BJ (cell line): ENCODE measurements around the gene IPO8. TPM values are rescaled to one million over a fixed set of nuclear protein-coding genes. Genes with fewer than 3 reads are reported as not detected.

ENCODE experiments used
- CTCF ChIA-PET: fragments of 350-600 bp; formaldehyde crosslinking; extraction: SDS; loops from one replicate; lab custom pipeline; 2021; ENCODE audit warnings: antibody characterized with exemption, inconsistent platforms; lab: Yijun Ruan, JAX
- POLR2A ChIA-PET: fragments of 300-600 bp; sonication (Branson Sonifier 250); formaldehyde crosslinking; extraction: SDS; loops from one replicate; lab custom pipeline; 2021; ENCODE audit warnings: antibody characterized with exemption; lab: Charles Lee
- DNase-seq: peaks from one replicate; pipeline ENCODE4 v3.0.0-alpha.2; 2011; ENCODE audit warnings: low read depth
- H3K27me3 ChIP-seq: 2 replicates; pipeline ENCODE4 v1.6.0; 2011; ENCODE audit warnings: low read length; ENCODE audit not compliant: control insufficient read depth, insufficient read depth
- H3K36me3 ChIP-seq: 2 replicates; pipeline ENCODE4 v1.5.1; 2011; ENCODE audit warnings: low read length; ENCODE audit not compliant: control insufficient read depth, insufficient read depth
- H3K4me3 ChIP-seq: 2 replicates; pipeline ENCODE4 v1.5.1; 2011; ENCODE audit warnings: low read depth, mild to moderate bottlenecking, control low read depth, low read length
- polyA plus RNA-seq: library from polyadenylated mRNA; depleted of rRNA; stranded (reverse); fragments of >200 nt; gene quantifications from 2 replicates; pipeline ENCODE4 v1.2.3, GENCODE V29; 2011
- TF ChIP-seq, protein P1 (sequence below): IDR thresholded peaks from 2 replicates; pipeline ENCODE4 v1.5.1; 2011; ENCODE audit warnings: low read depth, mild to moderate bottlenecking, control low read depth, inconsistent platforms, low read length, moderate library complexity; ENCODE audit not compliant: insufficient read depth

Gene IPO8
- polyA plus RNA-seq, 1 experiment, result 6.8 TPM

DNA sequence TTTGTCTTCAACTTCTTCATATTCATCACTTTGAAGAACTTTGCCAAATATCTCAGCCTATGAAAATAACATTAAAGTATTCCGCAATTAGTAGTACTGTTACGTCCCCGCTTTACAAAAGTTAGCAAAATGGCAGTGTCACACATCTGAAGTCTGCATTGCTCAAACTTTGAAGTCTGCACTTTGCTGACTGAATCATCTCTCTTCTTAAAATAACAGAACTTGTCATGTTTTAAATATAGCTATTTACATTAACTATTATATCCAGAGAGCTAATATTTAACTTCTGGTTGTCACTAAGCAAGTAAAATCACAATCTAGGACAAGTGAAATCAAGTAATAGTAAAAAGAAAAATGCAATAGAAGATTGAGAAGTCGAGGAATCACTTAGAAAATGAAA is 34.5 kb downstream of the IPO8 start:
- TF ChIP-seq, protein P1, sequence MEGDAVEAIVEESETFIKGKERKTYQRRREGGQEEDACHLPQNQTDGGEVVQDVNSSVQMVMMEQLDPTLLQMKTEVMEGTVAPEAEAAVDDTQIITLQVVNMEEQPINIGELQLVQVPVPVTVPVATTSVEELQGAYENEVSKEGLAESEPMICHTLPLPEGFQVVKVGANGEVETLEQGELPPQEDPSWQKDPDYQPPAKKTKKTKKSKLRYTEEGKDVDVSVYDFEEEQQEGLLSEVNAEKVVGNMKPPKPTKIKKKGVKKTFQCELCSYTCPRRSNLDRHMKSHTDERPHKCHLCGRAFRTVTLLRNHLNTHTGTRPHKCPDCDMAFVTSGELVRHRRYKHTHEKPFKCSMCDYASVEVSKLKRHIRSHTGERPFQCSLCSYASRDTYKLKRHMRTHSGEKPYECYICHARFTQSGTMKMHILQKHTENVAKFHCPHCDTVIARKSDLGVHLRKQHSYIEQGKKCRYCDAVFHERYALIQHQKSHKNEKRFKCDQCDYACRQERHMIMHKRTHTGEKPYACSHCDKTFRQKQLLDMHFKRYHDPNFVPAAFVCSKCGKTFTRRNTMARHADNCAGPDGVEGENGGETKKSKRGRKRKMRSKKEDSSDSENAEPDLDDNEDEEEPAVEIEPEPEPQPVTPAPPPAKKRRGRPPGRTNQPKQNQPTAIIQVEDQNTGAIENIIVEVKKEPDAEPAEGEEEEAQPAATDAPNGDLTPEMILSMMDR, result no peak
- ChIA-PET POLR2A (no interaction called here), CTCF (no interaction called here)
- H3K27me3 ChIP-seq, result no peaks in the 10 kb centered on the region
- H3K36me3 ChIP-seq, result peaks cover 2% of the 10 kb centered on the region; the same call in 1 of the 2 replicates
- H3K4me3 ChIP-seq, result no peak overlapping the region
- DNase-seq, result no peak

- CTCF ChIA-PET, result no interaction called here
- Histone ChIP-seq H3K27me3 (no peaks in the 10 kb centered on the region), H3K4me3 (no peak overlapping the region), H3K36me3 (peaks cover 2% of the 10 kb centered on the region; the same call in 1 of the 2 replicates)
- POLR2A ChIA-PET, result no interaction called here
- DNase-seq, result no peak
- TF ChIP-seq, protein P1, result no peak
Observed at GRCh38 chr12:30652034-30652696, 43.5 kb downstream of the IPO8 start.

- POLR2A ChIA-PET, result no interaction called here
- no peak for DNase-seq
- Histone ChIP-seq H3K36me3 (no peaks in the 10 kb centered on the region), H3K4me3 (no peak overlapping the region), H3K27me3 (no peaks in the 10 kb centered on the region)
- TF ChIP-seq, protein P1, result no peak
- CTCF ChIA-PET, result no interaction called here
Observed at GRCh38 chr12:30646821-30647220, 48.8 kb downstream of the IPO8 start.

- Histone ChIP-seq H3K4me3 (no peak overlapping the region), H3K27me3 (no peaks in the 10 kb centered on the region), H3K36me3 (no peaks in the 10 kb centered on the region)
- POLR2A ChIA-PET, result no interaction called here
- DNase-seq, result no peak
- TF ChIP-seq, protein P1, result no peak
- CTCF ChIA-PET, result interaction anchor here (0.7 kb wide), 1 partner anchor 83 kb away, joined by 3 read pairs; no protein-coding TSS in a partner anchor
Observed at GRCh38 chr12:30643366-30643765, 52.3 kb downstream of the IPO8 start.

DNA sequence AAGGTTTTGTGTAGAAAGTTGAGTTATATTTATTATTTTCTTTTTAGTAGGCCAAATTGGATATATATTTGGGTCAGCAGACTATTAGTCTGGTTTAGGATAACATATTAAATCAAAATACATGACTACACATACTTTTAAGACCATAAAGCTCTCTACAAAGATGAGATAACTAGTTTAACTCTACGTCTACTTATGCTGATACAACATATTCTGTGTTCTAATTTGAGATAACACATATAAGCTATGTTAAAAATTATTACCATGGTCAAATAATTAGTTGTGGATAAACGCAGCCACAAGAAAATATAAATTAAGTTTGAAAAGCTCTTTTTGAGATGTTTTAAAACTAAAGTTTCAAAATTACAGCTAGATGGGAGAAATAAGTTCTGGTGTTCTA is 55.3 kb downstream of the IPO8 start:
- Histone ChIP-seq H3K4me3 (no peak overlapping the region), H3K27me3 (no peaks in the 10 kb centered on the region), H3K36me3 (no peaks in the 10 kb centered on the region)
- DNase-seq, result no peak
- TF ChIP-seq, protein P1, result no peak
- CTCF ChIA-PET, result interaction anchor here (1.6 kb wide), 1 partner anchor 8 kb away, joined by 4 read pairs; no protein-coding TSS in a partner anchor
- POLR2A ChIA-PET, result no interaction called here
